GM19455 (cell line): ENCODE data around the gene XAF1.
"Not testable (repeated sequence)": the region's sequence is repeated elsewhere in the genome, so short reads cannot be mapped to it uniquely, and the experiment has no call there.

Experiments used
- ATAC-seq: cut with Tn5 transposase; IDR thresholded peaks from one replicate; pipeline ENCODE4 v1.9.1; 2021; ENCODE audit not compliant: unreplicated experiment

Gene XAF1, protein sequence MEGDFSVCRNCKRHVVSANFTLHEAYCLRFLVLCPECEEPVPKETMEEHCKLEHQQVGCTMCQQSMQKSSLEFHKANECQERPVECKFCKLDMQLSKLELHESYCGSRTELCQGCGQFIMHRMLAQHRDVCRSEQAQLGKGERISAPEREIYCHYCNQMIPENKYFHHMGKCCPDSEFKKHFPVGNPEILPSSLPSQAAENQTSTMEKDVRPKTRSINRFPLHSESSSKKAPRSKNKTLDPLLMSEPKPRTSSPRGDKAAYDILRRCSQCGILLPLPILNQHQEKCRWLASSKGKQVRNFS

GRCh38 chr17:6755731-6756184 is at the start of gene XAF1:
Gene XAF1, plus strand, starts transcription at chr17:6756046. Its CDS starts 33 bp downstream, at chr17:6756079.
- ATAC-seq, result no peak

DNA sequence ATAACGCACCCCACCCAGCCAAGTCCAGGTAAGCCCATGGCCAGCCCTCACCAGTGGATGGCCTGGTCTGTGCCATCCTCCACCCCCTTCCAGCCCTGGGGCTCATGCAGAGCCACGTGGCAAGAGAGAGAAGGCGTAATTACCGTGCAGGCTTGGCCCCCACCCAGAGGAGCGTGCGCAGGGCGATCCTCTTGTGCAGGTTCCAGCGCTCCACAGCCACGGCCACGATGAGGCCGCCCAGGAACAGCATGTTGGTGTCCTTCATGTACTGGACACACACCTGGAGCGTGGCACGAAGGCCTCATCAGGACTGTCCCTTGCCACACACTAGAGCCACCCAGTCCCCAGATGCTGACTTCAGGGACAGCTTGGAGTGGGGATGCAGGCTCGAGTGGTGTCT is 49.3 kb upstream of the XAF1 start:
- no peak for ATAC-seq

DNA sequence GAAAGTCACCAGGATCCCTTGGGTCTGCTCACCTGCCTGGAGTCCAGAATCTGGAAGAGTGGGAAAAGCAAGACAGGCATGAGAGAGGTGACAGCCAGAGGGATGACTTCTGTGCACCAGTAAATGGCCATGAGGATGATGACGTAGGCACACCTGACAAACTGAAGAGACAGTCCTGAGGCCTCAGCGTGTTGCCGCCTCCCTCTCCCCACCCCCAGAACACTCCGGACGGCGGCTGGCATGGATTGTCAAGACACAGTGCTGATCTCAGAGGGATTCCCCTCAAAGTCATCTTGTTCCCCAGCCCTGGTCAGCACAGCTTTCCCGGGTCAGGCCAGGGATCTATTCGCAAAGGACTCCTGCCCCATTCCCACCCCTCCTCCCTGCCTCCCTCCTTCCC is 48.9 kb upstream of the XAF1 start:
- ATAC-seq, result no peak

DNA sequence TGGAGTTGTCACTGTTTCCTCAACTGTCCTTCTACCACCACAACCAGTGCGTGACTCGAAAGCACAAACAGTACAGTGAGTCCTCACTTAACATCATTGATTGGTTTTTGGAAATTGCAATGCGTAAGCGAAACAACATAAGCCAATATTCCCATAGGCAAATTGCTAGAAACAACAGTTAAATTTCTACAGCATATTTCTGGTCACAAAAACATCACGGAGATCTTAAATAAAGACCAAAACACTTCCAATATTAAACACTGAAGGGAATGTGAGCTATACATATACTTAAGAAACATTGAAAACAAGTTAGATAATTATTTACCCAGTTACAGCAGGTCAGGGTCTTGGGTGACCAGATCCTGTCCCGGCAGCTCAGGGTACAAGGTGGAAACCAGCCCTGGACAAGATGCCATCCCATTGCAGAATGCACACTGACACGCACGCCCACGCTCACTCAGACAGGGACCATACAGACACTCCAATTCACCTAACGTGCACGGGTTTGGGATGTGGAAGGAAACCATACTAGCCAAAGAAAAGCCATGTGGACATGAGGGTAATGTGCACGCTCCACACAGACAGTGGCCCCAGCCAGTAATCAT is 47.4 kb upstream of the XAF1 start:
- ATAC-seq, result no peak

GRCh38 chr17:6710317-6710716 is 45.5 kb upstream of the XAF1 start:
- ATAC-seq, result no peak

DNA sequence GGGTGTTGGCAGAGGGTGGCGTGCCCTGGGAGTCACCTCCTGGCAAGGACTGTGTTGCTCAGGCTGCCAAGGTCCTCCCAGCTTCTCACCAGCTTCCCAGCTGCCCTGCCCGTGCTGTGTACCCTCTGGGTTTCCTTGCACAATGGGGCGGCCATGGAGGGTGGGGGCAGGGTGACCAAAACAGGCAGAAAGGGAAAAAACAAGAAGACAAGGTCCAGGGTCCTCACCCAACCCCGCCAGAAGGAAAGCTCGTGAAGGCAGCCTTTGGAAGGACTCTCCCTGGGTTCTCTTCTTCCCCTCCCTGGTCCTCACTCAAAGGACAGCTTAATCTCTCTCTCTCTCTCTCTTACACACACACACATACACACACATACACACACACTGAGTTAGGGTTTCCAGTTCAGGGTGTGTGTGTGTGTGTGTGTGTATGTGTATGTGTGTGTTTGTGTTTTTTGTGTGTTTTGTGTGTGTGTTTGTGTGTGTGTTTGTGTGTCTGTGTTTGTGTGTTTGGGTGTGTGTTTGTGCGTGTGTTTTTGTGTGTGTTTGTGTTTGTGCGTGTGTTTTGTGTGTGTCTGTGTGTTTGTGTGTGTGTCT is 44.7 kb upstream of the XAF1 start:
- ATAC-seq, result no peak

DNA sequence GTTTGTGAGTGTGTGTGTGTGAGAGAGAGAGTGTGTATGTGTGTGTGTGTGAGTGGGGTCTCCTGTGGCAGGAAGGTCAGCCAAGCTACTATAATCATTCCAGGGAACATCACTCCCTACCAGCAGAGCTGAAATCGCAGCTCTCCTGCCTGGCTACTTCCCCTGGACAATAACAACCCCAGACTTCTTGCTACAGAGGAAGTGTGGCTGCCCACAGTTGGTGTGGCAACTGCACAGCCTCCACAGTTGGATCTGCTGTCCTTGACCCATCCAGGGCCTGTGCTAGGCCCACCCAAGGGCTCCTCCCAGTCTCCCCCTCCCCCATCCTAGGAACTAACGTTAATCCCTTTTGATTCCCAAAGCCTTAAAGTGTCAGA is 44.2 kb upstream of the XAF1 start:
- ATAC-seq, result no peak

GRCh38 chr17:6712058-6712853 is 43.6 kb upstream of the XAF1 start:
- ATAC-seq, result no peak

- no peak for ATAC-seq
Measured at GRCh38 chr17:6712854-6713129, 43.1 kb upstream of the XAF1 start.

DNA sequence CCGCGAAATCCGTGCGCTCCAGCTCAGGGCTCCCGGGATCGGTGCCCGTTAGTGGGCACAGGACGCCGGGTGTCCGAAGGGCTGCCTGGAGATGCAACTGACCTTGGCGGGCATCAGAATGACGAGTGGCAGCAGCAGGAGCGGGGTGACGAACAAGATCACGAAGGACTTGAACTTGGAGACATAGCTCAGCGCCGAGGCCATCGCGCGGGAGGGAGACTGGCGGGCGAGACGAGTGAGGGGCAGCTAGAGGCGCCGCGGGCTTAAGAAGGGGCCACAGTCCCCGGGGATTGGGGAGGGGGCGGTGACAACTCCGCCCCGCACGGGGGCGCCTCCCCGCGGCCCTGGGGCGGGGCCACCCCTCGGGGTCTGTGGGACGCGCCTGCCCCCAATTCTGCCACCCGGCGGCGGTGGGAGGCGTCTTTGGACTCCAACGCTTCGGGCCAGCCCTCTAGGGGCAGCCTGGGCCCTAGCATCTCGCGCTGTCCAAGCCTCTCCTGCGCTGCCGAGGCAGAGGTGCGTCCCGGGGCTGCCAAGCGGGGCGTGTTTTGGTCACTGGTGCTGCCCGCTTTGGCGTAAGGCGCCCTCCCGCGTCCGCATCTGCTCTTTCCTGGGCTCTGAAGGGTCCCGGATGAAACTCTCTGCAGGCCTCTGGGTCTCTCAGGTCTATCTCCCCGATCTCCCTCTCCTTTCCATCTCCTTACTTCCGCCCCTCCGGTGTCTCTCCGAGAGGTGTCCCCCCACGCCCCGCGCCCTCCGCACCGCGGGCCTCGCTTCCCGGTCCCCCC is 42.5 kb upstream of the XAF1 start, which contains the start of gene SLC13A5:
Gene SLC13A5 (minus strand): TSS at position 240 of the 788 bp plus-strand sequence. CDS start 36 bp downstream, at position 204.
- ATAC-seq, result no peak

DNA sequence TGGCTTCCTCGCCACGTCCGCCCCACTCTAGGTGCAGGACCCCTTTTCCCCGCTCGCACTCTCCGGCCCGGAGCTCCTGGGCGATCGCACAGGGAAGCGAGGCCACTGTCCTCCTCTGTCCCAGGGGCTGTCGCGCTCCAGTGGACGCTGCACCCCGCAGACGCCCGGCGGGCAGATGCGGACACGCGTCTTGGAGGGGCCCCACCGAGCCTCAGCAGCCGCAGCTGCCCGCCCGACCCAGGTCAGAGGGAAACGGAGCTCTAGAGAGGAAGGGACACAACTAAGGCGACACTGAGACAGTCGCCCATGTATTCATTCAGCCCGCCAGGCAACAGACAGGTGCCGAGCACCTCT is 42.0 kb upstream of the XAF1 start:
- ATAC-seq, result no peak

- ATAC-seq, result no peak
Measured at GRCh38 chr17:6714315-6714874, 41.5 kb upstream of the XAF1 start.

- ATAC-seq, result no peak
Measured at GRCh38 chr17:6716736-6717135, 39.1 kb upstream of the XAF1 start.

DNA sequence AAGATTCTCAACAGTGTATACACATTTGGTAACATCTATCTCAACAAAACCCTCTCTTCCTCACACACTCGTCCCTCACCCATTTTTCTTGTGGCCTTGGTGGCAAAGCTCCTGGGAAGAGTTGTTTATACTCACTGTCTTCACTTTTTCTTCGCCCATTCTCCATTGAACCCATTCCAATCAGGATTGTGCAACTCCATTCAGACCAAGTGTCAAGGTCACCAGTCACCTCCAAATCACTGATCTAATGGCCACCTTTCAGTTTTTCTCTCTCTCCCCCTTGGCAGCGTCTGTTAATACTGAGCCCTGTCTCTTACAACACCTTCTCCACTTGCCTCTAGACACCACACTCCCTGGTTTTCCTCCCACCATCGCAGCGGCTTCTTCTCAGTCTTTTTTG is 34.1 kb upstream of the XAF1 start:
- no peak for ATAC-seq

DNA sequence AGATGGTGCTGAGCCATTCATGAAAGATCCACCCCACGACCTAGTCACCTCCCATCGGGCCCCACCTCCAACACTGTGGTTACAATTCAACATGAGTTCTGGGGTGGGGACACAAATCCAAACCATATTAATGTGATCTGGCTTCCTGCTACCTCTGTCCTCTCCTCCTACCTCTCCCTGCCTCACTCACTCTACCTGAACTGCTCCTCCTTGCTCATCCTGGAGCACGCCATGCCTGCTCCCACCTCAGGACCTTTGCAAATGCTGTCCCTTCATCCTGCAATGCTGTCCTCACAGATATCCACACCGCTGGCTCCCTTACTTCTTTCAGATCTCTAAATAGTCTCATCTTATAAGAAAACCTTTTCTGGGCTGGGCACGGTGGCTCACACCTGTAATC is 31.8 kb upstream of the XAF1 start:
- ATAC-seq, result no peak

- no peak for ATAC-seq
Measured at GRCh38 chr17:6729531-6729930, 26.3 kb upstream of the XAF1 start.

- not testable (repeated sequence) for ATAC-seq
Measured at GRCh38 chr17:6746665-6747064, 9.2 kb upstream of the XAF1 start.

- ATAC-seq, result no peak
Measured at GRCh38 chr17:6748617-6749016, 7.2 kb upstream of the XAF1 start.

- no peak for ATAC-seq
Measured at GRCh38 chr17:6749519-6749918, 6.3 kb upstream of the XAF1 start.

- no peak for ATAC-seq
Measured at GRCh38 chr17:6752068-6752909, 3.6 kb upstream of the XAF1 start.
